Measurements from ENCODE around the gene SEPTIN7. TPM values are rescaled to one million over a fixed set of nuclear protein-coding genes. Genes with fewer than 3 reads are reported as not detected.

Gene SEPTIN7
- total RNA-seq, 1 experiment from 2014 or later, result 219 TPM

DNA sequence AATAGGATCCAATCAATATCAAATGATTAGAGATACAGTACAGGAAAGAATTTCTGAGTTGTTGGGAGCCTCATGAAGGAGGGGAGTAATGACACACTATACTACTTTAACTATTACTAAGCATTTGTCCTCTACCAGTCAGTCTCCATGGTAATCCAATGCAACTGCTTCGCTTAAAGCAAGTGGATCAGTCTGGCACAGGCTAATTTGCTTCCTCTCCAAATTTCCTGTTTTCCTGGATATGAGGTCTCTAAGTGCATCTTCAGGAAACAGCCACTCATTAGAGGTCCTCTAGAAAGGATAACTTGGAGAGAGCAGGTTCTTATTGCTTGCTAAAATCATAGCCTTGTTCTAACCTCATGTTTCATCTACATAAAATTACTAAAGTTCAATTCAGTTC lies 8.4 kb upstream of the SEPTIN7 start:
- TF ChIP-seq, protein P1, sequence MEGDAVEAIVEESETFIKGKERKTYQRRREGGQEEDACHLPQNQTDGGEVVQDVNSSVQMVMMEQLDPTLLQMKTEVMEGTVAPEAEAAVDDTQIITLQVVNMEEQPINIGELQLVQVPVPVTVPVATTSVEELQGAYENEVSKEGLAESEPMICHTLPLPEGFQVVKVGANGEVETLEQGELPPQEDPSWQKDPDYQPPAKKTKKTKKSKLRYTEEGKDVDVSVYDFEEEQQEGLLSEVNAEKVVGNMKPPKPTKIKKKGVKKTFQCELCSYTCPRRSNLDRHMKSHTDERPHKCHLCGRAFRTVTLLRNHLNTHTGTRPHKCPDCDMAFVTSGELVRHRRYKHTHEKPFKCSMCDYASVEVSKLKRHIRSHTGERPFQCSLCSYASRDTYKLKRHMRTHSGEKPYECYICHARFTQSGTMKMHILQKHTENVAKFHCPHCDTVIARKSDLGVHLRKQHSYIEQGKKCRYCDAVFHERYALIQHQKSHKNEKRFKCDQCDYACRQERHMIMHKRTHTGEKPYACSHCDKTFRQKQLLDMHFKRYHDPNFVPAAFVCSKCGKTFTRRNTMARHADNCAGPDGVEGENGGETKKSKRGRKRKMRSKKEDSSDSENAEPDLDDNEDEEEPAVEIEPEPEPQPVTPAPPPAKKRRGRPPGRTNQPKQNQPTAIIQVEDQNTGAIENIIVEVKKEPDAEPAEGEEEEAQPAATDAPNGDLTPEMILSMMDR (conservative IDR thresholded peaks at IDR 0.05), result no peak
- TF ChIP-seq EZH2 (IDR thresholded peaks at IDR 0.05; ENCODE audit: low read depth), result no peak
- H3K4me2 ChIP-seq, result no peak overlapping the region
- no peak overlapping the region for H3K27ac ChIP-seq
- H3K4me3 ChIP-seq, result no peak overlapping the region
- no peak overlapping the region for H2AFZ ChIP-seq
- no peaks in the 10 kb centered on the region for H3F3A ChIP-seq (ENCODE audit: insufficient read depth, low read depth)
- BruUV-seq (replicated peaks), result no TSS peak
- intact Hi-C loops (cut with micrococcal nuclease; ENCODE audit: unreplicated experiment), result no loop called here
- no peaks in the 10 kb centered on the region for H3K4me1 ChIP-seq (replicated peaks; ENCODE audit: insufficient read depth)
- no peaks in the 10 kb centered on the region for H3K79me2 ChIP-seq (ENCODE audit: low read depth)
- H3K36me3 ChIP-seq (ENCODE audit: low read depth), result no peaks in the 10 kb centered on the region
- H3K9me3 ChIP-seq (ENCODE audit: insufficient read depth, low read depth), result no peaks in the 10 kb centered on the region
- CTCF ChIA-PET, result no interaction called here
- POLR2A ChIA-PET (ENCODE audit: unreplicated experiment), result no interaction called here
- no peaks in the 10 kb centered on the region for H3K9me2 ChIP-seq (ENCODE audit: insufficient read depth)
- no peaks in the 10 kb centered on the region for H3K27me3 ChIP-seq (ENCODE audit: insufficient read depth, low read depth)
- H4K20me1 ChIP-seq (ENCODE audit: insufficient read depth), result no peaks in the 10 kb centered on the region
- no peak for DNase-seq

DNA sequence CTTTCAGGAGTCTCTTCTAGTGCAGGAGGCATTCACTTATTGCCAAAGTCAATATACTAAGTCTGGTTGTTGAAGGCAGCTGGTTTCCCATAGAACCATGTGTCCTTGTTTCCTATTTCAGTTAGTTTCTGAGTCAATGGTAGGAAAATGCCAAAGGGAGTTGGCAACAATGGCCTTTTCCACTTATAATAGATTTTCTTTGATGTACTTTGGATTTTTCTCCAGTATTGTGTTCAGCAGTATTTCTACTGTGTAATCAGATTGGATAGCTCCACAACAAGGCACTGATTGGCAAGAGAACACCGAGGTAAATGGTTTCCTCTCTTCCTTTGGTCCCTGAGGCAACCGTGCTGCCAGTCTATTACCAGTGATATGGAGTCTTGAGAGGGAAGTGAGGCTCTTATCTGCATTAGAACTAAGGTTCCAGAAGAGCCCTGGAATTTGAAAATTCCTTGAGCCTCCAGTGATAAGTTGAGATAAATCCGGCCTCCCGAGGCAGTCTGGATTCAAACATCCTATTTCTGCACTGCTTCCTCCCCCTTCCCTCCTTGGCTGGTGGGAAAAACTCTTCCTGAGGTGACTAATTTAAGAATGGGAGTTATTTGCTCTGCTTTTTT lies 7.9 kb upstream of the SEPTIN7 start:
- no peaks in the 10 kb centered on the region for H3K9me2 ChIP-seq (ENCODE audit: insufficient read depth)
- BruUV-seq (replicated peaks), result no TSS peak
- no peak overlapping the region for H2AFZ ChIP-seq
- no peak overlapping the region for H3K27ac ChIP-seq
- no peaks in the 10 kb centered on the region for H3K36me3 ChIP-seq (ENCODE audit: low read depth)
- intact Hi-C loops (cut with micrococcal nuclease; ENCODE audit: unreplicated experiment), result no loop called here
- H4K20me1 ChIP-seq (ENCODE audit: insufficient read depth), result no peaks in the 10 kb centered on the region
- no peak for DNase-seq
- H3K27me3 ChIP-seq (ENCODE audit: insufficient read depth, low read depth), result no peaks in the 10 kb centered on the region
- ChIA-PET POLR2A (ENCODE audit: unreplicated experiment) (no interaction called here), CTCF (no interaction called here)
- TF ChIP-seq EZH2 (IDR thresholded peaks at IDR 0.05; ENCODE audit: low read depth), result no peak
- TF ChIP-seq, protein P1 (conservative IDR thresholded peaks at IDR 0.05), result no peak
- no peaks in the 10 kb centered on the region for H3K4me1 ChIP-seq (replicated peaks; ENCODE audit: insufficient read depth)
- H3K4me2 ChIP-seq, result no peak overlapping the region
- H3K4me3 ChIP-seq, result no peak overlapping the region
- H3F3A ChIP-seq (ENCODE audit: insufficient read depth, low read depth), result no peaks in the 10 kb centered on the region
- H3K9me3 ChIP-seq (ENCODE audit: insufficient read depth, low read depth), result no peaks in the 10 kb centered on the region
- no peaks in the 10 kb centered on the region for H3K79me2 ChIP-seq (ENCODE audit: low read depth)

DNA sequence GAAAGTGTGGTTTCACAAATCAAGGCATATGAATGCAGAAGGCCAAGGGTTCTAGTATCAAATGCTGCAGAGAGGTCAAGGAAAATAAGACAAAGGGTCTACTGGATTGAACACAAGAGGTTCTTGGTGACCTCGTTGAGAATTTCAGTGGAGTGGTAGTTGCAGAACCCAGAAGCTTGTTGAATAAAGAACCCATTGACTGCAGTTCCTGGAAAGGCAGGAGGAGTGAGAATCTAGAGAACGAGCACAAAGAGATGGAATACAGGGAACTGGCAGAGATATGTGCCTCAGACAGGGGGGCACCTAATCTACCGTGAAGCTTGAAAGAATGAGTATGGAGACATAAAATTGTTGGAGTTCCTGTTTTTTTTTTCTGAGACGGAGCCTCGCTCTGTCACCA lies 3.5 kb upstream of the SEPTIN7 start:
- H3K36me3 ChIP-seq (ENCODE audit: low read depth), result no peaks in the 10 kb centered on the region
- BruUV-seq (replicated peaks), result no TSS peak
- POLR2A ChIA-PET (ENCODE audit: unreplicated experiment), result no interaction called here
- H3K9me3 ChIP-seq (ENCODE audit: insufficient read depth, low read depth), result no peaks in the 10 kb centered on the region; the same call in 1 of the 2 replicates
- no peaks in the 10 kb centered on the region for H3K9me2 ChIP-seq (ENCODE audit: insufficient read depth)
- peaks cover 12% of the 10 kb centered on the region for H3K4me1 ChIP-seq (replicated peaks; ENCODE audit: insufficient read depth)
- intact Hi-C loops (cut with micrococcal nuclease; ENCODE audit: unreplicated experiment), result no loop called here
- H2AFZ ChIP-seq, result no peak overlapping the region
- H4K20me1 ChIP-seq (ENCODE audit: insufficient read depth), result peaks cover 3% of the 10 kb centered on the region; the same call in 1 of the 2 replicates
- peaks cover 19% of the 10 kb centered on the region; the same call in 1 of the 2 replicates for H3F3A ChIP-seq (ENCODE audit: insufficient read depth, low read depth)
- H3K79me2 ChIP-seq (ENCODE audit: low read depth), result peaks cover 18% of the 10 kb centered on the region
- TF ChIP-seq, protein P1 (conservative IDR thresholded peaks at IDR 0.05), result no peak
- no peak for TF ChIP-seq EZH2 (IDR thresholded peaks at IDR 0.05; ENCODE audit: low read depth)
- no peak overlapping the region for H3K4me3 ChIP-seq
- H3K4me2 ChIP-seq, result no peak overlapping the region
- H3K27me3 ChIP-seq (ENCODE audit: insufficient read depth, low read depth), result no peaks in the 10 kb centered on the region
- CTCF ChIA-PET, result no interaction called here
- DNase-seq, result no peak
- H3K27ac ChIP-seq, result no peak overlapping the region

All from PC-9 (cell line).